IMR-90 (cell line): ENCODE data around the gene EIF4B. TPM values are rescaled to one million over a fixed set of nuclear protein-coding genes. Genes with fewer than 3 reads are reported as not detected.
A peak's percentile ranks its signal among the peaks of the same experiment; 100 is the strongest.

Experiments
- ATAC-seq: fragments of 200-7000 bp; cut with Tn5 transposase; 2 replicates; pipeline ENCODE4 v1.9.1; 2020; ENCODE audit warnings: low read depth, mild to moderate bottlenecking, moderate library complexity
- BruUV-seq: library from RNA; stranded (reverse); fragments of 400-500 nt; replicated peaks from 2 replicates; lab custom pipeline; 2021; lab: Mats Ljungman, UMichigan
- CTCF ChIA-PET: fragments of 300-600 bp; formaldehyde crosslinking; extraction: SDS; loops from one replicate; lab custom pipeline; 2021; ENCODE audit warnings: antibody characterized with exemption; lab: Yijun Ruan, JAX
- POLR2A ChIA-PET: fragments of 300-600 bp; sonication (Branson Sonifier 250); formaldehyde crosslinking; loops from one replicate; lab custom pipeline; 2022; ENCODE audit warnings: antibody characterized with exemption; ENCODE audit not compliant: unreplicated experiment; lab: Charles Lee
- DNase-seq: peaks from one replicate; pipeline ENCODE4 v3.0.0; 2013
- H2AFZ ChIP-seq: replicated peaks from 2 replicates; pipeline ENCODE3; 2013; ENCODE audit warnings: low read length, mild to moderate bottlenecking; ENCODE audit not compliant: poor library complexity
- H2AK5ac ChIP-seq: 2 replicates; pipeline ENCODE4 v1.6.1; 2013; ENCODE audit warnings: low read depth, low read length, inconsistent platforms
- H2AK9ac ChIP-seq: replicated peaks from 2 replicates; pipeline ENCODE3; 2013; ENCODE audit warnings: mild to moderate bottlenecking, low read depth, low read length, moderate library complexity; ENCODE audit not compliant: poor library complexity
- H2BK120ac ChIP-seq: 2 replicates; pipeline ENCODE4 v1.6.1; 2013; ENCODE audit warnings: low read depth, low read length, inconsistent platforms
- H2BK15ac ChIP-seq: 3 replicates; pipeline ENCODE4 v1.6.1; 2013; ENCODE audit warnings: low read depth, low read length, inconsistent platforms
- H2BK20ac ChIP-seq: 2 replicates; pipeline ENCODE4 v1.6.1; 2013; ENCODE audit warnings: low read depth, mild to moderate bottlenecking, inconsistent platforms, low read length, moderate library complexity
- H2BK5ac ChIP-seq: 2 replicates; pipeline ENCODE4 v1.6.1; 2013; ENCODE audit warnings: mild to moderate bottlenecking, low read depth, low read length, inconsistent platforms; ENCODE audit not compliant: poor library complexity, severe bottlenecking
- H3K14ac ChIP-seq: replicated peaks from 2 replicates; pipeline ENCODE4 v1.6.1; 2013; ENCODE audit warnings: low read depth, low read length, inconsistent platforms
- H3K18ac ChIP-seq: 2 replicates; pipeline ENCODE4 v1.6.1; 2013; ENCODE audit warnings: low read depth, low read length, control low read depth
- H3K23ac ChIP-seq: 2 replicates; pipeline ENCODE4 v1.6.1; 2013; ENCODE audit warnings: low read depth, low read length, inconsistent platforms
- H3K27ac ChIP-seq: 2 replicates; pipeline ENCODE4 v1.5.1; 2013; ENCODE audit warnings: mild to moderate bottlenecking, control low read depth, low read length; ENCODE audit not compliant: insufficient read depth
- H3K27me3 ChIP-seq: 2 replicates; pipeline ENCODE4 v1.6.1; 2013; ENCODE audit warnings: low read length; ENCODE audit not compliant: control insufficient read depth, insufficient read depth
- H3K36me3 ChIP-seq: 2 replicates; pipeline ENCODE4 v1.6.1; 2013; ENCODE audit warnings: low read length, mixed read lengths; ENCODE audit not compliant: control insufficient read depth, insufficient read depth
- H3K4ac ChIP-seq: 2 replicates; pipeline ENCODE4 v1.6.1; 2013; ENCODE audit warnings: low read depth, low read length, inconsistent platforms
- H3K4me1 ChIP-seq: 2 replicates; pipeline ENCODE4 v1.6.1; 2013; ENCODE audit warnings: low read length, mixed read lengths; ENCODE audit not compliant: control insufficient read depth, insufficient read depth
- H3K4me2 ChIP-seq: 2 replicates; pipeline ENCODE4 v1.6.1; 2013; ENCODE audit warnings: low read depth, mild to moderate bottlenecking, control low read depth, low read length, moderate library complexity
- H3K4me3 ChIP-seq: 2 replicates; pipeline ENCODE4 v1.5.1; 2013; ENCODE audit warnings: low read depth, mild to moderate bottlenecking, control low read depth, low read length, moderate library complexity; ENCODE audit not compliant: insufficient read depth
- H3K56ac ChIP-seq: 2 replicates; pipeline ENCODE4 v1.6.1; 2013; ENCODE audit warnings: low read length, inconsistent platforms; ENCODE audit not compliant: insufficient read depth; ENCODE audit errors: extremely low read depth
- H3K79me1 ChIP-seq, 2 experiments: 2 replicates each; pipeline ENCODE4 v1.6.1; 2013; ENCODE audit warnings: low read length in 2 of 2, inconsistent platforms in 1 of 2, low read depth in 1 of 2
- H3K9ac ChIP-seq: 2 replicates; pipeline ENCODE4 v1.6.1; 2013; ENCODE audit warnings: low read depth, low read length, control low read depth
- H3K9me1 ChIP-seq: 2 replicates; pipeline ENCODE4 v1.6.1; 2013; ENCODE audit warnings: low read length, inconsistent platforms; ENCODE audit not compliant: insufficient read depth
- H3K9me3 ChIP-seq: 2 replicates; pipeline ENCODE4 v1.6.1; 2013; ENCODE audit warnings: low read length; ENCODE audit not compliant: control insufficient read depth, insufficient read depth
- H4K20me1 ChIP-seq: 2 replicates; pipeline ENCODE4 v1.6.1; 2013; ENCODE audit warnings: low read length, inconsistent platforms; ENCODE audit not compliant: insufficient read depth
- H4K5ac ChIP-seq: 2 replicates; pipeline ENCODE4 v1.6.1; 2013; ENCODE audit warnings: mild to moderate bottlenecking, low read depth, low read length, control low read depth
- H4K8ac ChIP-seq, 2 experiments: 2 replicates each; pipeline ENCODE4 v1.6.1; 2013; ENCODE audit warnings: low read depth in 2 of 2, low read length in 2 of 2, control low read depth in 1 of 2, inconsistent platforms in 1 of 2
- H4K91ac ChIP-seq: 2 replicates; pipeline ENCODE4 v1.6.1; 2013; ENCODE audit warnings: low read depth, low read length, inconsistent platforms; ENCODE audit not compliant: insufficient read depth
- BHLHE40 ChIP-seq: fragments of 150-350 bp; IDR thresholded peaks from 2 replicates; pipeline ENCODE4 v1.6.1; 2016; ENCODE audit warnings: mild to moderate bottlenecking, low read depth, low read length
- CEBPB ChIP-seq: IDR thresholded peaks from 2 replicates; pipeline ENCODE4 v1.6.1; 2012; ENCODE audit warnings: low read depth, low read length, improper control_type of control experiment
- CHD1 ChIP-seq: IDR thresholded peaks from 2 replicates; pipeline ENCODE4 v1.6.1; 2012; ENCODE audit warnings: low read depth, low read length, improper control_type of control experiment
- FOS ChIP-seq: fragments of 150-350 bp; IDR thresholded peaks from 2 replicates; pipeline ENCODE4 v1.6.1; 2016; ENCODE audit warnings: low read depth, low read length
- MAFK ChIP-seq: IDR thresholded peaks from 2 replicates; pipeline ENCODE4 v1.6.1; 2012; ENCODE audit warnings: low read depth, low read length, improper control_type of control experiment
- MAZ ChIP-seq: IDR thresholded peaks from 2 replicates; pipeline ENCODE4 v1.6.1; 2012; ENCODE audit warnings: low read depth, mild to moderate bottlenecking, low read length, improper control_type of control experiment, moderate library complexity, borderline replicate concordance
- POLR2A ChIP-seq: IDR thresholded peaks from 2 replicates; pipeline ENCODE4 v1.6.1; 2012; ENCODE audit warnings: mild to moderate bottlenecking, low read depth, low read length
- RAD21 ChIP-seq: IDR thresholded peaks from 2 replicates; pipeline ENCODE4 v1.6.1; 2012; ENCODE audit warnings: low read length, improper control_type of control experiment
- RCOR1 ChIP-seq: IDR thresholded peaks from 2 replicates; pipeline ENCODE4 v1.6.1; 2012; ENCODE audit warnings: mild to moderate bottlenecking, low read length, improper control_type of control experiment; ENCODE audit not compliant: insufficient replicate concordance
- RFX5 ChIP-seq: IDR thresholded peaks from 2 replicates; pipeline ENCODE4 v1.8.0; 2012; ENCODE audit warnings: low read depth, mild to moderate bottlenecking, low read length, moderate library complexity
- SMC3 ChIP-seq: fragments of 150-350 bp; IDR thresholded peaks from 2 replicates; pipeline ENCODE4 v1.6.1; 2016; ENCODE audit warnings: low read depth, mild to moderate bottlenecking, antibody characterized with exemption, low read length, moderate library complexity
- WGBS, 2 experiments: methylation state at CpG; one replicate each; pipeline versions ENCODE4 v1.1.5 to v1.1.7; 2013; ENCODE audit warnings: missing lambda C conversion rate in 2 of 2; ENCODE audit not compliant: insufficient read length in 1 of 2; ENCODE audit errors: extremely low coverage in 2 of 2; 5-methylcytosine and 5-hydroxymethylcytosine counted together
- dilution Hi-C: fragments of 300-500 bp; cut with HindIII; formaldehyde crosslinking; loops from one replicate; pipeline ENCODE4 v1.14.3; 2018; ENCODE audit warnings: low sequenced_read_pairs; ENCODE audit not compliant: unreplicated experiment
- in situ Hi-C: fragments of 300-500 bp; cut with MboI; formaldehyde crosslinking; loops from 3 replicates; pipeline ENCODE4 v1.14.3; 2019; ENCODE audit warnings: low sequenced_read_pairs, inconsistent platforms, mixed read lengths
- intact Hi-C: fragments of 100-400 bp; cut with micrococcal nuclease; formaldehyde crosslinking; loops from 2 replicates; pipeline ENCODE4 v1.10.0; 2022
- polyA plus RNA-seq, 3 experiments: library from polyadenylated mRNA; depleted of rRNA; stranded (reverse); fragments of >200 nt; gene quantifications; 2 replicates each; pipeline ENCODE4 v1.2.3, GENCODE V29; 2012; ENCODE audit warnings: low replicate concordance in 1 of 3
- total RNA-seq: library from RNA; depleted of rRNA; stranded (reverse); fragments of >200 nt; gene quantifications from 2 replicates; pipeline ENCODE4 v1.2.3, GENCODE V29; 2012
- TF ChIP-seq, protein P1 (sequence below): fragments of 150-350 bp; IDR thresholded peaks from 2 replicates; pipeline ENCODE4 v1.6.1; 2017; ENCODE audit warnings: mild to moderate bottlenecking, antibody characterized with exemption, low read length, low read depth
- TF ChIP-seq, protein P2 (sequence below): conservative IDR thresholded peaks from 2 replicates; pipeline ENCODE4 v1.5.1; 2012; ENCODE audit warnings: mild to moderate bottlenecking, low read depth, low read length, improper control_type of control experiment
- TF ChIP-seq, protein P3 (sequence below): fragments of 150-350 bp; IDR thresholded peaks from 2 replicates; pipeline ENCODE4 v1.6.1; 2016; ENCODE audit warnings: low read depth, mild to moderate bottlenecking, low read length, moderate library complexity, borderline replicate concordance

The EIF4B gene
- total and polyA plus RNA-seq, 2 of the 4 experiments (the other 2 are of a cell fraction), result 313 to 671 TPM

DNA sequence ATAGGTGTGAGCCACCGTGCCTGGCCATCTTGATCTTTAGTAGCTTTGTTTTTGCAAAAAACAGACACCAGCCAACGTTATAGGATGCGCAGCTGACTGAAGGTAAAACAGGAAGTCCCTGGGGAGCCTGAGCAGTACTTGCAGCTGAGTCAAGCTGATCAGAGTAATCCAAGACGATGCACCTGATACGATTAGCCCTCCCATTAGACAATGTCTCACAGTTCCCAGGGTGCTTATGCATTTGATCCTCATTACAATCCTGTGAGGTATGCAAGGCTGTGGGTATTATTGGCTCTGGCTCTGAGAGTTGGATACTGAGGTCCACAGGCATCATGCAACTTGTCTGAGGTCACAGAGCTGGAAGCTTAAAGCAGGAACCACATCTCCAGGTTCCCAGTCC lies 49.3 kb upstream of the EIF4B start:
- WGBS, 2 experiments, result no CpG with 5 or more reads among the region's 5 CpGs
- H4K20me1 ChIP-seq, result no peaks in the 10 kb centered on the region
- no peak overlapping the region for H2AK5ac ChIP-seq
- H3K9me1 ChIP-seq, result 0 out of 2 replicates have a peak, but pooled peaks cover 3% of the 10 kb centered on the region
- H3K9me3 ChIP-seq, result no peaks in the 10 kb centered on the region
- H3K27me3 ChIP-seq, result peaks cover 2% of the 10 kb centered on the region; the same call in 1 of the 2 replicates
- ChIA-PET POLR2A (no interaction called here), CTCF (interaction anchor here (0.9 kb wide), 1 partner anchor 72 kb away, joined by 3 read pairs; no protein-coding TSS in a partner anchor)
- DNase-seq (peak; percentile 70), ATAC-seq (no peak)
- no peak overlapping the region for H4K5ac ChIP-seq
- no peak overlapping the region for H3K4ac ChIP-seq
- no peak overlapping the region for H4K91ac ChIP-seq
- no peak overlapping the region for H3K56ac ChIP-seq
- BruUV-seq, result no TSS peak
- no peak overlapping the region for H4K8ac ChIP-seq
- H3K79me1 ChIP-seq, result no peaks in the 10 kb centered on the region
- H2BK5ac ChIP-seq, result no peak overlapping the region
- H3K14ac ChIP-seq, result no peak overlapping the region
- no peaks in the 10 kb centered on the region for H3K4me1 ChIP-seq
- H2BK120ac ChIP-seq, result no peak overlapping the region
- H2AK9ac ChIP-seq, result no peak overlapping the region
- TF ChIP-seq RAD21, result no peak
- no peak for TF ChIP-seq SMC3
- no peak for TF ChIP-seq POLR2A
- no peak for TF ChIP-seq CHD1
- TF ChIP-seq MAFK, result no peak
- TF ChIP-seq, protein P1, sequence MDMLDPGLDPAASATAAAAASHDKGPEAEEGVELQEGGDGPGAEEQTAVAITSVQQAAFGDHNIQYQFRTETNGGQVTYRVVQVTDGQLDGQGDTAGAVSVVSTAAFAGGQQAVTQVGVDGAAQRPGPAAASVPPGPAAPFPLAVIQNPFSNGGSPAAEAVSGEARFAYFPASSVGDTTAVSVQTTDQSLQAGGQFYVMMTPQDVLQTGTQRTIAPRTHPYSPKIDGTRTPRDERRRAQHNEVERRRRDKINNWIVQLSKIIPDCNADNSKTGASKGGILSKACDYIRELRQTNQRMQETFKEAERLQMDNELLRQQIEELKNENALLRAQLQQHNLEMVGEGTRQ, result no peak
- TF ChIP-seq RCOR1, result no peak
- TF ChIP-seq FOS, result no peak
- TF ChIP-seq RFX5, result no peak
- TF ChIP-seq, protein P2, sequence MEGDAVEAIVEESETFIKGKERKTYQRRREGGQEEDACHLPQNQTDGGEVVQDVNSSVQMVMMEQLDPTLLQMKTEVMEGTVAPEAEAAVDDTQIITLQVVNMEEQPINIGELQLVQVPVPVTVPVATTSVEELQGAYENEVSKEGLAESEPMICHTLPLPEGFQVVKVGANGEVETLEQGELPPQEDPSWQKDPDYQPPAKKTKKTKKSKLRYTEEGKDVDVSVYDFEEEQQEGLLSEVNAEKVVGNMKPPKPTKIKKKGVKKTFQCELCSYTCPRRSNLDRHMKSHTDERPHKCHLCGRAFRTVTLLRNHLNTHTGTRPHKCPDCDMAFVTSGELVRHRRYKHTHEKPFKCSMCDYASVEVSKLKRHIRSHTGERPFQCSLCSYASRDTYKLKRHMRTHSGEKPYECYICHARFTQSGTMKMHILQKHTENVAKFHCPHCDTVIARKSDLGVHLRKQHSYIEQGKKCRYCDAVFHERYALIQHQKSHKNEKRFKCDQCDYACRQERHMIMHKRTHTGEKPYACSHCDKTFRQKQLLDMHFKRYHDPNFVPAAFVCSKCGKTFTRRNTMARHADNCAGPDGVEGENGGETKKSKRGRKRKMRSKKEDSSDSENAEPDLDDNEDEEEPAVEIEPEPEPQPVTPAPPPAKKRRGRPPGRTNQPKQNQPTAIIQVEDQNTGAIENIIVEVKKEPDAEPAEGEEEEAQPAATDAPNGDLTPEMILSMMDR, result no peak
- no peak for TF ChIP-seq BHLHE40
- TF ChIP-seq MAZ, result no peak
- TF ChIP-seq, protein P3, sequence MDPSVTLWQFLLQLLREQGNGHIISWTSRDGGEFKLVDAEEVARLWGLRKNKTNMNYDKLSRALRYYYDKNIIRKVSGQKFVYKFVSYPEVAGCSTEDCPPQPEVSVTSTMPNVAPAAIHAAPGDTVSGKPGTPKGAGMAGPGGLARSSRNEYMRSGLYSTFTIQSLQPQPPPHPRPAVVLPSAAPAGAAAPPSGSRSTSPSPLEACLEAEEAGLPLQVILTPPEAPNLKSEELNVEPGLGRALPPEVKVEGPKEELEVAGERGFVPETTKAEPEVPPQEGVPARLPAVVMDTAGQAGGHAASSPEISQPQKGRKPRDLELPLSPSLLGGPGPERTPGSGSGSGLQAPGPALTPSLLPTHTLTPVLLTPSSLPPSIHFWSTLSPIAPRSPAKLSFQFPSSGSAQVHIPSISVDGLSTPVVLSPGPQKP, result no peak
- TF ChIP-seq CEBPB, result no peak
- dilution Hi-C loops, result no loop called here
- H2BK15ac ChIP-seq, result no peak overlapping the region
- H3K9ac ChIP-seq, result no peak overlapping the region
- no peaks in the 10 kb centered on the region for H3K36me3 ChIP-seq
- H3K27ac ChIP-seq, result no peak overlapping the region
- no peak overlapping the region for H2AFZ ChIP-seq
- H3K23ac ChIP-seq, result no peak overlapping the region
- H3K18ac ChIP-seq, result no peak overlapping the region
- in situ Hi-C loops, result no loop called here
- no peak overlapping the region for H3K4me3 ChIP-seq
- H2BK20ac ChIP-seq, result no peak overlapping the region
- intact Hi-C loops, result no loop called here
- H3K4me2 ChIP-seq, result no peak overlapping the region
